Karpas-422 (cell line): ENCODE results near the gene DSG3. TPM values are rescaled to one million over a fixed set of nuclear protein-coding genes. Genes with fewer than 3 reads are reported as not detected.

Experiments
- DNase-seq: peaks from one replicate; pipeline ENCODE4 v3.0.0-alpha.2; 2015
- H2AFZ ChIP-seq: fragments of 200-600 bp; sonication (generic); 2 replicates; pipeline ENCODE4 v1.6.1; 2014; ENCODE audit warnings: antibody characterized with exemption, low read length, mixed read lengths
- H3K27ac ChIP-seq: fragments of 200-600 bp; sonication (generic); 2 replicates; pipeline ENCODE4 v1.5.1; 2014; ENCODE audit warnings: mild to moderate bottlenecking, low read length, moderate library complexity
- H3K27me3 ChIP-seq: fragments of 200-600 bp; sonication (generic); 2 replicates; pipeline ENCODE4 v1.6.1; 2014; ENCODE audit warnings: low read length, mixed read lengths
- H3K36me3 ChIP-seq: fragments of 200-600 bp; sonication (generic); 2 replicates; pipeline ENCODE4 v1.6.1; 2014; ENCODE audit warnings: low read length, mixed read lengths; ENCODE audit not compliant: insufficient read depth
- H3K4me1 ChIP-seq: fragments of 200-600 bp; sonication (generic); 2 replicates; pipeline ENCODE4 v1.6.1; 2014; ENCODE audit warnings: mild to moderate bottlenecking, low read length, mixed read lengths
- H3K4me2 ChIP-seq: fragments of 200-600 bp; sonication (generic); 2 replicates; pipeline ENCODE4 v1.6.1; 2014; ENCODE audit warnings: low read length, low read depth, mild to moderate bottlenecking; ENCODE audit not compliant: poor library complexity, severe bottlenecking
- H3K4me3 ChIP-seq: fragments of 200-600 bp; sonication (generic); 2 replicates; pipeline ENCODE4 v1.5.1; 2014; ENCODE audit warnings: mild to moderate bottlenecking, antibody characterized with exemption, low read length, mixed read lengths
- H3K79me2 ChIP-seq: fragments of 200-600 bp; sonication (generic); 2 replicates; pipeline ENCODE4 v1.6.1; 2014; ENCODE audit warnings: mild to moderate bottlenecking, low read length, mixed read lengths
- H3K9ac ChIP-seq: fragments of 200-600 bp; sonication (generic); 2 replicates; pipeline ENCODE4 v1.6.0; 2014; ENCODE audit warnings: low read length
- H3K9me2 ChIP-seq: fragments of 200-600 bp; sonication (generic), shearing (Covaris generic); replicated peaks from 2 replicates; pipeline ENCODE4 v1.6.0; 2014; ENCODE audit warnings: mild to moderate bottlenecking, low read length, moderate library complexity; ENCODE audit not compliant: insufficient read depth
- H3K9me3 ChIP-seq: fragments of 300-700, 200-600 bp; sonication (generic); 2 replicates; pipeline ENCODE4 v1.6.1; 2014; ENCODE audit warnings: low read length, mixed read lengths
- H4K20me1 ChIP-seq: fragments of 200-600 bp; sonication (generic); 2 replicates; pipeline ENCODE4 v1.6.1; 2014; ENCODE audit warnings: mild to moderate bottlenecking, antibody characterized with exemption, low read length, low read depth; ENCODE audit not compliant: insufficient read depth
- total RNA-seq: library from RNA; depleted of rRNA; stranded (reverse); fragments of >200 nt; shearing (Covaris generic); gene quantifications from 2 replicates; pipeline ENCODE4 v1.2.3, GENCODE V29; 2014; ENCODE audit warnings: low replicate concordance

The DSG3 gene
- total RNA-seq, 1 experiment from 2014 or later = not detected

- peaks cover 6% of the 10 kb centered on the region; the same call in 1 of the 2 replicates for H3K4me1 ChIP-seq
- no peak for DNase-seq
- no peak overlapping the region for H3K9ac ChIP-seq
- no peak overlapping the region for H3K4me2 ChIP-seq
- H3K27ac ChIP-seq = 0 out of 2 replicates have a peak overlapping the region, but pooled peaks have one; percentile 25
- H3K4me3 ChIP-seq = no peak overlapping the region
- H3K79me2 ChIP-seq = no peaks in the 10 kb centered on the region
- peak overlapping the region; percentile 59 for H2AFZ ChIP-seq
- H3K9me3 ChIP-seq = no peaks in the 10 kb centered on the region
- H4K20me1 ChIP-seq = no peaks in the 10 kb centered on the region
- H3K27me3 ChIP-seq = no peaks in the 10 kb centered on the region
- no peaks in the 10 kb centered on the region for H3K9me2 ChIP-seq
- H3K36me3 ChIP-seq = peaks cover 28% of the 10 kb centered on the region
These were observed 38.3 kb upstream of the DSG3 start for GRCh38 chr18:31409276-31409675.

DNA sequence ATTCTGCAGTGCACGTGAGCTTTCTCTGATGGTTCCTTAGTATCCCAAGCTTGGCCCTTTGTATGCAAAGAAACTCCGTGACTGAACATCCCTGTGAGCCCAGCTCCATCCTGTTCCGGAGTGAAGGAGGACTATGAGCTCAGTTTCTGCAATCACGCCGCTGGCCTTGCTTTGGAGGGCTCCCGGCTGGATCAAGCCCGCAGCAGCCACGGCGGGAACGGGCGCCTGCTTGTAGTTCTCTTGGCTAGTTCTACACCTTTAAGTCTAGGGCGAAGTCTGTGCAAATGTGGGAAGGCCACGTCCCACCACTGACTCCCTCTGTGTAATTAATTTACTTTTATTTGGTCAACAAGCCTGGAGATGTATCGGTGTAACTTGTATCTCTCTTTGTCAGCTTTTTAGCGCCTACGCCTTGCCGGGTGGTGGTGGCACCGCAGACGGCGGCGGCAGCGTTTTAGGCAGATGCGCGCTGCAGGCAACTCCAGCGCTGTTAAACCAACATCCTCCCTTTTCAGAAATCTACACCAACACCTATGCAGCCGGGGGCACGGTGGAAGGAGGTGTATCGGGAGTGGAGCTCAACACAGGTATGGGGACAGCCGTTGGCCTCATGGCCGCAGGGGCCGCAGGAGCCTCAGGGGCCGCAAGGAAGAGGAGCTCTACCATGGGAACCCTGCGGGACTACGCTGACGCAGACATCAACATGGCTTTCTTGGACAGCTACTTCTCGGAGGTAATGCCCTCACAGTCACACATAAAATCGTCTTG is 36.6 kb upstream of the DSG3 start:
- no peak for DNase-seq
- Histone ChIP-seq H3K4me1 (peaks cover 6% of the 10 kb centered on the region; the same call in 1 of the 2 replicates), H3K27me3 (no peaks in the 10 kb centered on the region), H3K9me2 (no peaks in the 10 kb centered on the region), H3K9me3 (no peaks in the 10 kb centered on the region), H3K9ac (no peak overlapping the region), H3K27ac (no peak overlapping the region), H4K20me1 (no peaks in the 10 kb centered on the region), H3K4me2 (no peak overlapping the region), H2AFZ (no peak overlapping the region), H3K36me3 (peaks cover 32% of the 10 kb centered on the region), H3K4me3 (no peak overlapping the region), H3K79me2 (no peaks in the 10 kb centered on the region)

DNA sequence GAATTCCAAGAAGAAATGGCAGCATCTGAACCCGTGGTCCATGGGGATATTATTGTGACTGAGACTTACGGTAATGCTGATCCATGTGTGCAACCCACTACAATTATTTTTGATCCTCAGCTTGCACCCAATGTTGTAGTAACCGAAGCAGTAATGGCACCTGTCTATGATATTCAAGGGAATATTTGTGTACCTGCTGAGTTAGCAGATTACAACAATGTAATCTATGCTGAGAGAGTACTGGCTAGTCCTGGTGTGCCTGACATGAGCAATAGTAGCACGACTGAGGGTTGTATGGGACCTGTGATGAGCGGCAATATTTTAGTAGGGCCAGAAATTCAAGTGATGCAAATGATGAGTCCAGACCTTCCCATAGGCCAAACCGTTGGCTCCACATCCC is 34.4 kb upstream of the DSG3 start:
- no peak overlapping the region for H3K27ac ChIP-seq
- H4K20me1 ChIP-seq = no peaks in the 10 kb centered on the region
- H3K4me3 ChIP-seq = no peak overlapping the region
- H3K27me3 ChIP-seq = no peaks in the 10 kb centered on the region
- no peak overlapping the region for H3K9ac ChIP-seq
- no peaks in the 10 kb centered on the region for H3K9me3 ChIP-seq
- no peak overlapping the region for H2AFZ ChIP-seq
- no peak overlapping the region for H3K4me2 ChIP-seq
- H3K36me3 ChIP-seq = peaks cover 32% of the 10 kb centered on the region
- no peaks in the 10 kb centered on the region for H3K9me2 ChIP-seq
- no peak for DNase-seq
- no peaks in the 10 kb centered on the region for H3K79me2 ChIP-seq
- H3K4me1 ChIP-seq = peaks cover 3% of the 10 kb centered on the region; the same call in 1 of the 2 replicates

GRCh38 chr18:31417850-31418249 is 29.7 kb upstream of the DSG3 start:
- no peak for DNase-seq
- peaks cover 25% of the 10 kb centered on the region for H3K4me1 ChIP-seq
- peaks cover 11% of the 10 kb centered on the region; the same call in 1 of the 2 replicates for H3K36me3 ChIP-seq

DNA sequence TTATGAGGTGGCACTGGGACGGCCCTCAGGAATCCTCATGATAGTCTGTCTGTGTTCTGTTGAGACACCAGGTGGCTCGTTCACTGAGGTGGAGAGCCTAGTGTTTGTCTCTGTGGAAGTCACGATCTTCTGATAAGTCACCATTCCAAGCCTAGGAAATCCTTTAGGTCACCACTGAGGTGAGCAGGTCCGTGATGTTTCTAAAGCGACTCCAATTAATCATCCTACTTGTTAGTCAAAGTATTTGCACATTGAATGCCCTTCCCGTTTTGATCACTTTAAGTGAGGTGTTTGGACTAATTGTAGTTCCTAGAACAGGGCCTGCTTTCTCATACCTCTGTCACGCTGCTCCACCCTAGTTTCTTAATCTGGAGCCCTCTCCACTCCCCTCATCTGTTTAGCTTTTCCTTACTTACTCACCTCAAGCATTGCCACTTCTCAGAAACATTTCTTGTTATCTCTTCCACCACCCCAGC is 28.0 kb upstream of the DSG3 start:
- peaks cover 33% of the 10 kb centered on the region for H3K4me1 ChIP-seq
- H3K4me3 ChIP-seq = no peak overlapping the region
- H3K27me3 ChIP-seq = no peaks in the 10 kb centered on the region
- H3K79me2 ChIP-seq = no peaks in the 10 kb centered on the region
- no peaks in the 10 kb centered on the region for H3K9me2 ChIP-seq
- no peaks in the 10 kb centered on the region for H4K20me1 ChIP-seq
- DNase-seq = no peak
- H2AFZ ChIP-seq = peak overlapping the region; percentile 68
- 0 out of 2 replicates have a peak, but pooled peaks cover 4% of the 10 kb centered on the region for H3K36me3 ChIP-seq
- peak overlapping the region; percentile 9 for H3K4me2 ChIP-seq
- H3K9ac ChIP-seq = peak overlapping the region; percentile 29; the same call in 1 of the 2 replicates
- H3K27ac ChIP-seq = peak overlapping the region; percentile 83
- H3K9me3 ChIP-seq = no peaks in the 10 kb centered on the region

More at GRCh38 chr18:31417850-31418249, 29.7 kb upstream of the DSG3 start:
- H3K27me3 ChIP-seq = no peaks in the 10 kb centered on the region
- H4K20me1 ChIP-seq = no peaks in the 10 kb centered on the region
- H3K9ac ChIP-seq = no peak overlapping the region
- H3K9me3 ChIP-seq = no peaks in the 10 kb centered on the region
- H3K79me2 ChIP-seq = no peaks in the 10 kb centered on the region
- H3K4me2 ChIP-seq = no peak overlapping the region
- H3K4me3 ChIP-seq = no peak overlapping the region
- no peak overlapping the region for H2AFZ ChIP-seq
- no peak overlapping the region for H3K27ac ChIP-seq
- no peaks in the 10 kb centered on the region for H3K9me2 ChIP-seq

GRCh38 chr18:31420032-31420431 is 27.5 kb upstream of the DSG3 start:
- H4K20me1 ChIP-seq = no peaks in the 10 kb centered on the region
- H3K4me1 ChIP-seq = peaks cover 39% of the 10 kb centered on the region
- H3K36me3 ChIP-seq = 0 out of 2 replicates have a peak, but pooled peaks cover 4% of the 10 kb centered on the region
- no peaks in the 10 kb centered on the region for H3K79me2 ChIP-seq
- H3K9me2 ChIP-seq = no peaks in the 10 kb centered on the region
- peak overlapping the region; percentile 83 for H3K27ac ChIP-seq
- no peak overlapping the region for H3K4me3 ChIP-seq
- H3K9me3 ChIP-seq = no peaks in the 10 kb centered on the region
- H3K27me3 ChIP-seq = no peaks in the 10 kb centered on the region
- H3K4me2 ChIP-seq = peak overlapping the region; percentile 9
- DNase-seq = peak; percentile 58
- peak overlapping the region; percentile 68 for H2AFZ ChIP-seq
- H3K9ac ChIP-seq = peak overlapping the region; percentile 29; the same call in 1 of the 2 replicates

DNA sequence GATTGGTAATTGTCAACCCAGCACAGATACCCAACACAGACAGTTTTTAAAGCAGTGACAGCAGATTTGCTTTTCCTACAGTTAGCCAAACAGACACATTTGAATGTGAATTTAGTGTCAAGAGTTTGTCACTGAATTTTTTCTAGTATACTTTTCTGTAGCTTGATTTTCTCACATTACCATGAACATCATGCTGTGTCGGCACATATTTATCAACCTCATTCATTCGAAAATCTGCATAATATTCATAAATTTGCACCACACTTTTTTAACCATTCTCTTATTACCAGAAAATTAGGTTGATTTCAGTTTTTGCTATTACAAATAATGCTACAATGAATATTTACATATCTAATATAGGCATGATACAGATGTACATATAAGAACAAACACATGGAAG is 27.0 kb upstream of the DSG3 start:
- Histone ChIP-seq H3K27ac (peak overlapping the region; percentile 83), H3K36me3 (no peaks in the 10 kb centered on the region), H3K4me3 (no peak overlapping the region), H3K9ac (no peak overlapping the region), H4K20me1 (no peaks in the 10 kb centered on the region), H3K9me2 (no peaks in the 10 kb centered on the region), H3K4me1 (peaks cover 42% of the 10 kb centered on the region), H3K9me3 (no peaks in the 10 kb centered on the region), H3K4me2 (peak overlapping the region; percentile 0), H3K79me2 (no peaks in the 10 kb centered on the region), H3K27me3 (no peaks in the 10 kb centered on the region), H2AFZ (peak overlapping the region; percentile 68)
- no peak for DNase-seq

GRCh38 chr18:31424383-31424988 is 23.1 kb upstream of the DSG3 start:
- Histone ChIP-seq H4K20me1 (no peaks in the 10 kb centered on the region), H2AFZ (peak overlapping the region; percentile 97), H3K27me3 (no peaks in the 10 kb centered on the region), H3K4me1 (peaks cover 57% of the 10 kb centered on the region), H3K79me2 (no peaks in the 10 kb centered on the region), H3K36me3 (no peaks in the 10 kb centered on the region), H3K4me3 (no peak overlapping the region), H3K4me2 (peak overlapping the region; percentile 26), H3K9me2 (no peaks in the 10 kb centered on the region), H3K9ac (peak overlapping the region; percentile 27), H3K9me3 (no peaks in the 10 kb centered on the region), H3K27ac (peak overlapping the region; percentile 48)
- DNase-seq = peak; percentile 93
